RWPE2 (cell line): Measurements from ENCODE around the gene ROBO2.

Experiments used
- ATAC-seq: fragments of 200-7000 bp; cut with Tn5 transposase; 3 replicates; pipeline ENCODE4 v1.9.1; 2021; ENCODE audit warnings: low read depth
- DNase-seq: peaks from one replicate; pipeline ENCODE4 v3.0.0-alpha.2; 2020; ENCODE audit warnings: low spot score
- H3K27ac ChIP-seq: fragments of 450-650 bp; 2 replicates; pipeline ENCODE4 v1.5.1; 2017; ENCODE audit warnings: mild to moderate bottlenecking; ENCODE audit not compliant: poor library complexity, severe bottlenecking
- H3K27me3 ChIP-seq: fragments of 250-450 bp; sonication (Bioruptor Pico); 2 replicates; pipeline ENCODE4 v1.5.1; 2021; ENCODE audit warnings: mild to moderate bottlenecking, moderate library complexity; ENCODE audit not compliant: insufficient read depth, poor library complexity, severe bottlenecking
- H3K36me3 ChIP-seq: fragments of 250-450 bp; sonication (Bioruptor Pico); 2 replicates; pipeline ENCODE4 v1.5.1; 2020; ENCODE audit warnings: low read depth, mild to moderate bottlenecking, moderate library complexity
- H3K4me1 ChIP-seq: fragments of 250-450 bp; sonication (Bioruptor Pico); 2 replicates; pipeline ENCODE4 v1.5.1; 2021; ENCODE audit warnings: mild to moderate bottlenecking, moderate library complexity; ENCODE audit not compliant: insufficient read depth, poor library complexity, severe bottlenecking
- H3K4me3 ChIP-seq: fragments of 250-450 bp; sonication (Bioruptor Pico); 2 replicates; pipeline ENCODE4 v1.5.1; 2021; ENCODE audit warnings: mild to moderate bottlenecking, moderate library complexity; ENCODE audit not compliant: severe bottlenecking
- H3K9me3 ChIP-seq: fragments of 250-450 bp; sonication (Bioruptor Pico); 2 replicates; pipeline ENCODE4 v1.5.1; 2021; ENCODE audit warnings: mild to moderate bottlenecking, moderate library complexity; ENCODE audit not compliant: severe bottlenecking
- TF ChIP-seq, protein P1 (sequence below): fragments of 450-650 bp; IDR thresholded peaks from one replicate; pipeline ENCODE4 v1.5.1; 2017; ENCODE audit warnings: mild to moderate bottlenecking, moderate library complexity; ENCODE audit not compliant: poor library complexity, severe bottlenecking

The ROBO2 gene

DNA sequence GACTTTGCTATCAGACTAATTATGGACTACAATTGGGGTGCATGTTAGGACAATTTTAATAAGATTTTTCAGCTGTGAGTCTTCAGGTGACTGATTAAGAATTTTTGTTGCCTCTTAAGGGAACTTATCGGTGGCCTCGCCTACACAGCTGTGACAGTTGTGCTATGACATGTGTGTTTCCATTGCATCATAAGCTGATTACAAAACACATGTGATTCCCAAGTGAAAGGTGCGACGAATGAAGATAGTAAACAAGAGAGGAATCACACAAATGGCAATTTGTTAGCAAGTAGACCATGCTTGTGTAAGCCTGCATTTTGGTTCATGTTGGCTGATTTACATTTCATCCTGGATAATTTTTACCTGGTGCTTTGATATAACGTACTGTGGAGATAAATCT is 8.3 kb downstream of the ROBO2 start:
- Histone ChIP-seq H3K27ac (no peak overlapping the region), H3K36me3 (no peaks in the 10 kb centered on the region), H3K27me3 (peaks cover 2% of the 10 kb centered on the region), H3K4me3 (no peak overlapping the region), H3K4me1 (no peaks in the 10 kb centered on the region), H3K9me3 (no peaks in the 10 kb centered on the region)
- TF ChIP-seq, protein P1, sequence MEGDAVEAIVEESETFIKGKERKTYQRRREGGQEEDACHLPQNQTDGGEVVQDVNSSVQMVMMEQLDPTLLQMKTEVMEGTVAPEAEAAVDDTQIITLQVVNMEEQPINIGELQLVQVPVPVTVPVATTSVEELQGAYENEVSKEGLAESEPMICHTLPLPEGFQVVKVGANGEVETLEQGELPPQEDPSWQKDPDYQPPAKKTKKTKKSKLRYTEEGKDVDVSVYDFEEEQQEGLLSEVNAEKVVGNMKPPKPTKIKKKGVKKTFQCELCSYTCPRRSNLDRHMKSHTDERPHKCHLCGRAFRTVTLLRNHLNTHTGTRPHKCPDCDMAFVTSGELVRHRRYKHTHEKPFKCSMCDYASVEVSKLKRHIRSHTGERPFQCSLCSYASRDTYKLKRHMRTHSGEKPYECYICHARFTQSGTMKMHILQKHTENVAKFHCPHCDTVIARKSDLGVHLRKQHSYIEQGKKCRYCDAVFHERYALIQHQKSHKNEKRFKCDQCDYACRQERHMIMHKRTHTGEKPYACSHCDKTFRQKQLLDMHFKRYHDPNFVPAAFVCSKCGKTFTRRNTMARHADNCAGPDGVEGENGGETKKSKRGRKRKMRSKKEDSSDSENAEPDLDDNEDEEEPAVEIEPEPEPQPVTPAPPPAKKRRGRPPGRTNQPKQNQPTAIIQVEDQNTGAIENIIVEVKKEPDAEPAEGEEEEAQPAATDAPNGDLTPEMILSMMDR, result no peak
- ATAC-seq (no peak), DNase-seq (no peak)

DNA sequence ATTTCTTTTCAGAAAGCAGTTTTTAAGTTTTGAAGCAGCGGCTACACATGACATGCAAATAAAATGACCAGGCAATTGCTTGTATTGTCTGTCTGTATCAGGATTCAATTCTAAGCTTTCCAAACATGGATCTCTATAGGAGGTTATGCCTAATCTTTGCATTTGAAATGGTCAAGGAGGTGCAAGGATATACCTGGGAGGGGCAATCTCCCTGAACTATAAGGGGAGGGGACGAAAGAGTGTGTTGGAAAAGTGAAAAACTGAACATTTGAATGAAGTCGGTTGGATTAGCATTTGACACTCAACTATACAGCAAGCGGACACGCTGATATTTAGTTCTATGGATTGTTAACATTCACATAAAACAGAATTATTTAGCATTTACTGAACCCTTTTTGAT is 11.7 kb downstream of the ROBO2 start:
- peaks cover 9% of the 10 kb centered on the region for H3K4me1 ChIP-seq
- DNase-seq (no peak), ATAC-seq (no peak)
- H3K9me3 ChIP-seq, result no peaks in the 10 kb centered on the region
- H3K27ac ChIP-seq, result no peak overlapping the region
- H3K27me3 ChIP-seq, result no peaks in the 10 kb centered on the region
- no peak overlapping the region for H3K4me3 ChIP-seq
- TF ChIP-seq, protein P1, result no peak
- no peaks in the 10 kb centered on the region for H3K36me3 ChIP-seq

DNA sequence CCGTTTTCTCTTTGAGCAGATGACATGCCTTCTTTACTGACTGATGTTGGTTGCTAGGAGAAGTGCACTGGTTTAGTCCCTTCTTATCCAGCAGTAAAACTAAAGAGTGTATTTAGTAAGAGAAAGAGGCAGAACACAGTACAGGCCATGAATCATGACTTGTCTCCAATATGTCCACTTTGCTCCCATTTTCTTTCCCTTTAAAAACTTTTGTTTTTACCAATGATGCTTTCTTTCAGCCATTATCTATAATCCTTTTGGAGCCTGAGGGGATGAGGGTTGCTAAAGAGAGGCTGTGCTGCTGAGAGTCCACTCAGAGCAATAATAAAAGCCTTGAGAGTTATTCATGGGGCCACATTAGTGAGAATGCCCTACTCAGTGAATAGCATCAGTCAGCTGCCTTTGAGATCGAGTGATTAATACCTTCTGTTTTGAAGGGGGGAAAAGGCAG is 12.2 kb downstream of the ROBO2 start:
- Histone ChIP-seq H3K27ac (no peak overlapping the region), H3K9me3 (no peaks in the 10 kb centered on the region), H3K4me1 (peaks cover 9% of the 10 kb centered on the region), H3K27me3 (no peaks in the 10 kb centered on the region), H3K4me3 (no peak overlapping the region), H3K36me3 (no peaks in the 10 kb centered on the region)
- no peak for DNase-seq
- TF ChIP-seq, protein P1, result no peak
- no peak for ATAC-seq

DNA sequence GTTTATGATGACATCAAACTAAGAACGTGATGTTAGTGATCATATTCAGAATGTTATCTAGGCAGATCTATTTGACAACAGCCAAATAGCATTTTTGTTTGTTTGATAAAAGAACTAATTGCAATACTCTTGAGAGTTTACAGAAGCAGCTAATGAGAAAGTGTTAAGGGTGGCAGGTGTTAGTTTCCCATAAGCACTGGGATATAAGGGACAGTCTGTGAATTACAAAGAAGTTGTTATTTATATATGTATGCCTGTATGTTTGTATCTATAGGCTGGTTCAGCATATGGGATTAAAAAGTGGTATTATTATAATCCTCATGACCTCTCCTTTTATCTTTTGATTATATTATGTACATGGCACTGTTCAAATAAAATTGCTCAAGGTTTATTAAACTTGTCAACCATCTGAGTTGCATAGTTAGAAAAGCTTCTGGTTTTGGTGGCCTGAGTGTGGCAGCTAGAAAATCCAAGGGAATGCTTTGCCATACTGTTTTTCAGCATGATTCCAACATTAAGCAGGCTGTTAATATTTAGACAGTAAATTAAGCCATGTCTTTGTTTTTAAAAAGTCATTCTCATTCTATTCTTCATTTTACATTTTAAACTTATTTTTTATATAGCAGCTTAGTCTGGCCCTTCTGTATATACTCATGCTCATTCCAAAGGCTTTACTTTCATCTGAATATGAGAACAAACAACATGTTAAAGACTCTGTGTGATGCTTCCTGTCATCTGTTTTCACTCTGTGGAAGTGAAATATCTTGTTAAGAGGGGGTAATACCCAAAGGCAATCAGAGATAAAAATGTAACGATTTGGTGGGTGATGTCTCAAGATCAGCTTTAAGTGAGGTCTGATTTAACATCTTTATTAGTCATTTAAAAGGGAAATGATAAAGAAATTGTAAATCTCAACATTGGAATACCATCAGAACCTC is 13.1 kb downstream of the ROBO2 start:
- Histone ChIP-seq H3K36me3 (no peaks in the 10 kb centered on the region), H3K4me1 (peaks cover 9% of the 10 kb centered on the region), H3K9me3 (no peaks in the 10 kb centered on the region), H3K27ac (no peak overlapping the region), H3K27me3 (no peaks in the 10 kb centered on the region), H3K4me3 (no peak overlapping the region)
- ATAC-seq (no peak), DNase-seq (no peak)
- TF ChIP-seq, protein P1, result no peak

DNA sequence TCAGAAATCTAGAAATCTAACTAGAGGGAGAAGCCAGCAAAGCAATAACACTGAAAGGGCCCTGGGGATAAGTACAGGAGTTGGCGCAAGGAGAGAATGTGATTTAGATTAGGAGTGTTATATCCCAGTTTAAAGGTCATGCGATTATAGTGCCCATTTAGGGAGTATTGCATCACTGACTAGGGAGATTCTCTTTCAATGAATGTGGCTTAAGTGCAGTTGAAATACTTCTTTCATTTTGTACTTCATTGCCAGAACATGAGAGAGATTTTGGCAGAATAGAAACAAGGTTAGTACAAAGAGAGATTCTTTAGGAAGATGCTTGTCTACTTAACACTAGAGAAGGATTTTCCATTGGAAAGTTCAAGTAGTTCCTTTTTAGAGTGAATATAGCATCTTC is 13.9 kb downstream of the ROBO2 start:
- no peaks in the 10 kb centered on the region for H3K36me3 ChIP-seq
- H3K27me3 ChIP-seq, result no peaks in the 10 kb centered on the region
- TF ChIP-seq, protein P1, result no peak
- no peaks in the 10 kb centered on the region for H3K9me3 ChIP-seq
- H3K4me3 ChIP-seq, result no peak overlapping the region
- no peak overlapping the region for H3K27ac ChIP-seq
- ATAC-seq (no peak), DNase-seq (no peak)
- peaks cover 9% of the 10 kb centered on the region for H3K4me1 ChIP-seq
